Naive thymus-derived CD4-positive, alpha-beta T cell (primary cell): ENCODE results near the gene CDH4. TPM values are rescaled to one million over a fixed set of nuclear protein-coding genes. Genes with fewer than 3 reads are reported as not detected.

Source experiments
- ATAC-seq: fragments of 150-1000 bp; cut with Tn5 transposase; 2 replicates; pipeline ENCODE4 v1.10.0; 2021; ENCODE audit warnings: mild to moderate bottlenecking, moderate library complexity
- CTCF ChIA-PET: fragments of 350-600 bp; sonication (Branson Sonifier 250); formaldehyde crosslinking; loops from one replicate; lab custom pipeline; 2021; ENCODE audit warnings: antibody characterized with exemption; lab: Charles Lee
- POLR2A ChIA-PET: fragments of 350-600 bp; sonication (Branson Sonifier 250); formaldehyde crosslinking; loops from one replicate; lab custom pipeline; 2021; ENCODE audit warnings: antibody characterized with exemption, inconsistent platforms; lab: Charles Lee
- DNase-seq, 9 donors: peaks; one replicate each; pipeline versions ENCODE4 v3.0.0 to v3.0.0-alpha.2; 2020 to 2022; ENCODE audit warnings: mixed read lengths in 1 of 9
- H3K27ac ChIP-seq: one replicate; pipeline ENCODE4 v1.7.0; 2013; ENCODE audit warnings: mild to moderate bottlenecking, low read depth, low read length, moderate library complexity
- H3K27me3 ChIP-seq, 2 donors: one replicate each; pipeline ENCODE4 v1.7.0; 2013; ENCODE audit warnings: low read length in 2 of 2, mild to moderate bottlenecking in 2 of 2, moderate library complexity in 2 of 2; ENCODE audit not compliant: control insufficient read depth in 2 of 2, insufficient read depth in 2 of 2
- H3K36me3 ChIP-seq, 3 experiments: 1 replicate in 2 of 3; 2 replicates in 1 of 3; pipeline ENCODE4 v1.7.0; 2013; ENCODE audit warnings: low read length in 3 of 3, mild to moderate bottlenecking in 3 of 3, moderate library complexity in 1 of 3; ENCODE audit not compliant: insufficient read depth in 3 of 3, control insufficient read depth in 2 of 3
- H3K4me1 ChIP-seq, 2 donors: one replicate each; pipeline ENCODE4 v1.7.0; 2013; ENCODE audit warnings: low read length in 2 of 2, mild to moderate bottlenecking in 2 of 2, moderate library complexity in 1 of 2; ENCODE audit not compliant: control insufficient read depth in 2 of 2, insufficient read depth in 2 of 2
- H3K4me3 ChIP-seq: 2 replicates; pipeline ENCODE4 v1.7.0; 2013; ENCODE audit warnings: mild to moderate bottlenecking, low read length
- H3K9me3 ChIP-seq, 3 experiments: 1 replicate in 2 of 3; 2 replicates in 1 of 3; pipeline ENCODE4 v1.7.0; 2013; ENCODE audit warnings: low read length in 3 of 3; ENCODE audit not compliant: control insufficient read depth in 2 of 3
- H3K27ac Mint-ChIP-seq, 9 donors: one replicate each; pipeline ENCODE4 v1.8.0; 2020 to 2022; ENCODE audit warnings: mixed read lengths in 9 of 9, mild to moderate bottlenecking in 8 of 9, moderate library complexity in 5 of 9, inconsistent platforms in 2 of 9
- H3K27me3 Mint-ChIP-seq, 5 donors: one replicate each; pipeline ENCODE4 v1.8.0; 2021 to 2022; ENCODE audit warnings: mixed read lengths in 5 of 5, mild to moderate bottlenecking in 1 of 5
- H3K36me3 Mint-ChIP-seq, 5 donors: one replicate each; pipeline ENCODE4 v1.8.0; 2020 to 2022; ENCODE audit warnings: mixed read lengths in 5 of 5, mild to moderate bottlenecking in 3 of 5, inconsistent platforms in 1 of 5
- H3K4me1 Mint-ChIP-seq, 7 donors: one replicate each; pipeline ENCODE4 v1.8.0; 2020 to 2022; ENCODE audit warnings: mixed read lengths in 7 of 7, mild to moderate bottlenecking in 3 of 7, inconsistent platforms in 1 of 7
- H3K4me3 Mint-ChIP-seq, 10 donors: one replicate each; pipeline ENCODE4 v1.8.0; 2020 to 2022; ENCODE audit warnings: mild to moderate bottlenecking in 10 of 10, mixed read lengths in 10 of 10, moderate library complexity in 6 of 10, inconsistent platforms in 2 of 10
- H3K9me3 Mint-ChIP-seq, 11 donors: one replicate each; pipeline ENCODE4 v1.8.0; 2020 to 2022; ENCODE audit warnings: mixed read lengths in 11 of 11, mild to moderate bottlenecking in 4 of 11, inconsistent platforms in 1 of 11, moderate library complexity in 1 of 11
- intact Hi-C, 2 donors: fragments of 100-400 bp; cut with micrococcal nuclease; formaldehyde crosslinking; loops; one replicate each; pipeline ENCODE4 v1.15.1; 2023
- polyA plus RNA-seq, 2 donors: library from polyadenylated mRNA; unstranded; fragments of 300-500 nt; fragmentation: Illumina TruSeq; gene quantifications; one replicate each; pipeline ENCODE4 v1.2.3, GENCODE V29; 2021
- total RNA-seq, 6 experiments: library from RNA in 5 of 6; stranded (reverse) in 5 of 6; gene quantifications; 1 replicate in 5 of 6; 2 replicates in 1 of 6; pipeline ENCODE4 v1.2.3 and lab custom pipeline; 2021 to 2026

Gene CDH4
- total and polyA plus RNA-seq, 7 experiments from 2014 or later: 0.05 to 0.43 (median 0.14) TPM; not detected in 1

DNA sequence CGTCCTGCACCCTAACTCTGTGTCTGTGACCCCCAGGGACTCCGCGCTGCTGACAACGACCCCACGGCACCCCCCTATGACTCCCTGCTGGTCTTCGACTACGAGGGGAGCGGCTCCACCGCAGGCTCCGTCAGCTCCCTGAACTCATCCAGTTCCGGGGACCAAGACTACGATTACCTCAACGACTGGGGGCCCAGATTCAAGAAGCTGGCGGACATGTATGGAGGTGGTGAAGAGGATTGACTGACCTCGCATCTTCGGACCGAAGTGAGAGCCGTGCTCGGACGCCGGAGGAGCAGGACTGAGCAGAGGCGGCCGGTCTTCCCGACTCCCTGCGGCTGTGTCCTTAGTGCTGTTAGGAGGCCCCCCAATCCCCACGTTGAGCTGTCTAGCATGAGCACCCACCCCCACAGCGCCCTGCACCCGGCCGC is 684.7 kb downstream of the CDH4 start:
- Mint-ChIP-seq H3K4me3 (no peak overlapping the region), H3K9me3 (no peaks in the 10 kb centered on the region), H3K27me3 (peaks cover 0 to 13% (median 0%) of the 10 kb centered on the region in 5 donors), H3K27ac (peak overlapping the region in 1 of 9 donors; percentile 36), H3K36me3 (no peaks in the 10 kb centered on the region), H3K4me1 (no peaks in the 10 kb centered on the region)
- no peaks in the 10 kb centered on the region for H3K4me1 ChIP-seq
- H3K27me3 ChIP-seq: no peaks in the 10 kb centered on the region
- ATAC-seq: no peak
- intact Hi-C loops: no loop called here
- no peak overlapping the region for H3K4me3 ChIP-seq
- no peaks in the 10 kb centered on the region for H3K36me3 ChIP-seq
- peak in 1 of 9 donors; percentile 13 for DNase-seq
- no peaks in the 10 kb centered on the region for H3K9me3 ChIP-seq
- ChIA-PET CTCF (no interaction called here), POLR2A (no interaction called here)
- H3K27ac ChIP-seq: no peak overlapping the region

DNA sequence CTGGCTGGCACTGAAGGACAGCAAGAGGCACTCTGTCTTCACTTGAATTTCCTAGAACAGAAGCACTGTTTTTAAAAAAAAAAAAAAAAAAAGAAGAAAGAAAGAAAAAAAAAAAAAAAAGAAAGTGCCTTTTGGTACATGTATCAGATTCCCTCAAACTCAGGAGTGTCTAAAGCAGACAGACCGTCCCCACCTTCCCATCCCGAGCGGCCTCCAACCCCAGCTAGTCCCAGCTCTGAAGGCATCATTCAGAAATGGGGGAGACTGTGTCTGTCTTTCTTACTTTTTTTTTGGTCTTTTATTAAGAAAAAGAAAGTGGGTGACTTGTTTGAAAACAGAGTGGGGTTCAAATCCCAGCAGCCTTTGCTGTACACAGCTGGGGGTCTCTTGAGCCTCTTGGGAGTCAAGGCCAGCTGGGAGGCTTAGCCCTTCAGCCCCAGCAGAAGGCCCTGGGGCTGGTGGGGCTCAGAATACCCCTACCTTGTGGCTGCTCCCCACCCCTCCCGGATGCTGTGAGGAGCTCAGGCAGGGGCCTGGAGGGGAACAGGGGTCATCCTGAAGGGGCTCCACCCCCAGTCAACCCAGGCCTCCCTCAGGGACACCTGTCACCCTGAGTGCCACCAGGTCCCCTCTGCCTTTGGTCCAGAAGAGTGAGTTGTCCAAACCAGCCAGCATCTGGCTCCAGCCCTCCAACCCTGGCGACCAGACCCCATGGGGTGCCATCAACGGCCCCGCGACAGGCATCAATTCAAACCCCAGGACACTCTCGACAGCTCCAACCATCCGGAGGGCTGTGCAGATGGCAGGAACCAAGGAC is 685.3 kb downstream of the CDH4 start:
- ATAC-seq: no peak
- H3K9me3 Mint-ChIP-seq: no peaks in the 10 kb centered on the region

GRCh38 chr20:61937963-61938838 is 686.1 kb downstream of the CDH4 start:
- H3K36me3 Mint-ChIP-seq: no peaks in the 10 kb centered on the region
- H3K9me3 Mint-ChIP-seq: no peaks in the 10 kb centered on the region
- intact Hi-C loops: no loop called here
- Histone ChIP-seq H3K27me3 (no peaks in the 10 kb centered on the region), H3K36me3 (no peaks in the 10 kb centered on the region), H3K4me3 (no peak overlapping the region), H3K4me1 (no peaks in the 10 kb centered on the region), H3K9me3 (no peaks in the 10 kb centered on the region), H3K27ac (no peak overlapping the region)
- ChIA-PET CTCF (no interaction called here), POLR2A (no interaction called here)
- peaks cover 0 to 13% (median 0%) of the 10 kb centered on the region in 5 donors for H3K27me3 Mint-ChIP-seq
- H3K4me3 Mint-ChIP-seq: no peak overlapping the region
- H3K27ac Mint-ChIP-seq: no peak overlapping the region
- ATAC-seq (no peak), DNase-seq (peak in 2 of 9 donors; percentile 2 to 16)
- H3K4me1 Mint-ChIP-seq: no peaks in the 10 kb centered on the region

More for the DNA sequence above, 685.3 kb downstream of the CDH4 start:
- H3K36me3 Mint-ChIP-seq: no peaks in the 10 kb centered on the region
- Histone ChIP-seq H3K4me1 (no peaks in the 10 kb centered on the region), H3K9me3 (no peaks in the 10 kb centered on the region), H3K27ac (no peak overlapping the region), H3K27me3 (no peaks in the 10 kb centered on the region), H3K36me3 (no peaks in the 10 kb centered on the region), H3K4me3 (no peak overlapping the region)
- no peak overlapping the region for H3K4me3 Mint-ChIP-seq
- CTCF ChIA-PET: no interaction called here
- POLR2A ChIA-PET: no interaction called here
- H3K4me1 Mint-ChIP-seq: no peaks in the 10 kb centered on the region
- H3K27me3 Mint-ChIP-seq: peaks cover 0 to 13% (median 0%) of the 10 kb centered on the region in 5 donors
- intact Hi-C loops: no loop called here
- H3K27ac Mint-ChIP-seq: no peak overlapping the region
- peak in 1 of 9 donors; percentile 16 for DNase-seq

DNA sequence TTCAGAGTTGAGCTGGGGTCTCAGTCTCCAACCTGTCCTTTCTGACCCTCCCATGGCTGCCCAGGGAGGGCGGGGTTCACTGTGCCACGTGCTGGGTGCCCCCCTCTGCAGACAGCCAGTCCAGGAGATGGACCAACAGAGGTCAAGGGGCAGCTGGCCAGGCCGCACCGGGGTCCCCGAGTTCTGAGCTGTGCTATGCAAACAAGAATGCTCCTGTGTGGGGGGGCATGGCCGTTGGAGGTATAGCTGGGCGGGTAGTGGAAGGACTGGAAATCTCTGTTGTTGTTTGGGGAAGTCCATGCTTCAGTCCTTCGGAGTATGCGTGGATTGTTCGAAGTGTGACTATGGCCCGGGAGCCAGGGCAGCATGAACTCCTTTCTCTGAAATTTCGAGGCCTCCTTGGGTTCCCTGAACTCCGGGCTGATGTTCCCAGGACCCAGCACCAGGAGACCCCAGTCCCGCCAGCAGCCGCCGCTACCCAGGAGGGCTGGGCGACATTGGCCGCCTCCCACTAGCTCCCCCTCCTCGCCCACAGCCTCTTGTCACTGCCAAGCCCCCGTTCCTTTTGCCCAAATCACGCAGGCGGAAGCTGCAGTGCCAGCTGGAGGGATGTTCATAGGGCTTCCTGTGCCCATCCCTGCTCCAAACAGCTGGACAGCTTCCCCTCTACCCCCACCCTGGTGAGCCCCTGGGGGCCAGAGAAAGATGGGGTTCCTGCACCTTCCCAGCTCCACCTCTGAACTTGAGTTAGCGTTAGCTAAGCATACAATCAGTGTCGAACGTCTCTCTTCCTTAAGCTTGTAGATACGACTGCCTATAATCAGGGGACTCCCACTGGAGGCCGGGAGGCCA is 687.0 kb downstream of the CDH4 start:
- H3K27ac ChIP-seq: no peak overlapping the region
- POLR2A ChIA-PET: no interaction called here
- no peaks in the 10 kb centered on the region for H3K27me3 ChIP-seq
- Mint-ChIP-seq H3K27me3 (peaks cover 0 to 13% (median 0%) of the 10 kb centered on the region in 5 donors), H3K4me3 (no peak overlapping the region), H3K36me3 (no peaks in the 10 kb centered on the region), H3K27ac (peak overlapping the region in 1 of 9 donors; percentile 56), H3K4me1 (no peaks in the 10 kb centered on the region), H3K9me3 (no peaks in the 10 kb centered on the region)
- DNase-seq: no peak
- H3K9me3 ChIP-seq: no peaks in the 10 kb centered on the region
- CTCF ChIA-PET: interaction anchor here (1.1 kb wide), 1 partner anchor 10 kb away, joined by 3 read pairs; no protein-coding TSS in a partner anchor
- intact Hi-C loops: no loop called here
- no peaks in the 10 kb centered on the region for H3K36me3 ChIP-seq
- H3K4me1 ChIP-seq: no peaks in the 10 kb centered on the region
- no peak for ATAC-seq
- H3K4me3 ChIP-seq: no peak overlapping the region

- CTCF ChIA-PET: interaction anchor here (1.1 kb wide), 1 partner anchor 9 kb away, joined by 3 read pairs; no protein-coding TSS in a partner anchor
- H3K27ac ChIP-seq: no peak overlapping the region
- intact Hi-C loops: no loop called here
- POLR2A ChIA-PET: no interaction called here
- no peaks in the 10 kb centered on the region for H3K27me3 ChIP-seq
- H3K9me3 Mint-ChIP-seq: no peaks in the 10 kb centered on the region
- DNase-seq (no peak), ATAC-seq (no peak)
- H3K4me1 Mint-ChIP-seq: no peaks in the 10 kb centered on the region
- H3K4me3 ChIP-seq: no peak overlapping the region
- H3K36me3 ChIP-seq: no peaks in the 10 kb centered on the region
- H3K4me1 ChIP-seq: no peaks in the 10 kb centered on the region
- peaks cover 0 to 12% (median 0%) of the 10 kb centered on the region in 5 donors for H3K27me3 Mint-ChIP-seq
- no peaks in the 10 kb centered on the region for H3K36me3 Mint-ChIP-seq
- peak overlapping the region in 1 of 9 donors; percentile 56 for H3K27ac Mint-ChIP-seq
- H3K4me3 Mint-ChIP-seq: no peak overlapping the region
- no peaks in the 10 kb centered on the region for H3K9me3 ChIP-seq
These were observed 687.8 kb downstream of the CDH4 start for GRCh38 chr20:61939691-61940360.

GRCh38 chr20:61940491-61940890 is 688.4 kb downstream of the CDH4 start:
- Histone ChIP-seq H3K27ac (no peak overlapping the region), H3K27me3 (no peaks in the 10 kb centered on the region), H3K4me1 (no peaks in the 10 kb centered on the region), H3K9me3 (no peaks in the 10 kb centered on the region), H3K4me3 (no peak overlapping the region), H3K36me3 (no peaks in the 10 kb centered on the region)
- no peak for DNase-seq
- intact Hi-C loops: no loop called here
- Mint-ChIP-seq H3K36me3 (no peaks in the 10 kb centered on the region), H3K9me3 (no peaks in the 10 kb centered on the region), H3K27ac (no peak overlapping the region), H3K27me3 (peaks cover 0 to 9% (median 0%) of the 10 kb centered on the region in 5 donors), H3K4me1 (no peaks in the 10 kb centered on the region), H3K4me3 (no peak overlapping the region)
- ChIA-PET CTCF (no interaction called here), POLR2A (no interaction called here)
- no peak for ATAC-seq
